HCT116 (cell line): ENCODE results near the gene FOXA2.

Source experiments
- CTCF ChIP-seq, 3 experiments: fragments of 200-600 bp in 1 of 3; sonication (generic) in 1 of 3; IDR thresholded peaks in 2 of 3; conservative IDR thresholded peaks in 1 of 3; 2 replicates each; pipeline ENCODE4 v1.5.1; 2012 to 2017; ENCODE audit warnings: low read depth in 2 of 3, low read length in 2 of 3, antibody characterized with exemption in 1 of 3, borderline replicate concordance in 1 of 3, control low read depth in 1 of 3, mild to moderate bottlenecking in 1 of 3, mixed read lengths in 1 of 3, mixed run types in 1 of 3, moderate library complexity in 1 of 3; ENCODE audit not compliant: insufficient read depth in 1 of 3
- EGR1 ChIP-seq: IDR thresholded peaks from 2 replicates; pipeline ENCODE4 v1.6.1; 2012; ENCODE audit warnings: low read depth
- ELF1 ChIP-seq: IDR thresholded peaks from 2 replicates; pipeline ENCODE4 v1.6.1; 2012; ENCODE audit warnings: low read depth, borderline replicate concordance
- EZH2 ChIP-seq: fragments of 200-600 bp; sonication (generic); IDR thresholded peaks from 2 replicates; pipeline ENCODE4 v1.6.1; 2017; ENCODE audit warnings: antibody characterized with exemption, mixed run types
- JUND ChIP-seq: IDR thresholded peaks from 2 replicates; pipeline ENCODE4 v1.6.1; 2012
- MAX ChIP-seq: IDR thresholded peaks from 2 replicates; pipeline ENCODE4 v1.6.1; 2012
- POLR2A ChIP-seq: IDR thresholded peaks from 2 replicates; pipeline ENCODE4 v1.7.0; 2011; ENCODE audit warnings: borderline replicate concordance; ENCODE audit not compliant: insufficient read depth, insufficient read length; ENCODE audit errors: extremely low read depth
- RAD21 ChIP-seq: IDR thresholded peaks from 2 replicates; pipeline ENCODE4 v1.6.1; 2012; ENCODE audit warnings: low read depth, mild to moderate bottlenecking
- SP1 ChIP-seq: IDR thresholded peaks from 2 replicates; pipeline ENCODE4 v1.6.1; 2012; ENCODE audit warnings: low read depth
- YY1 ChIP-seq: IDR thresholded peaks from 2 replicates; pipeline ENCODE4 v1.6.1; 2011; ENCODE audit warnings: low read length, low read depth, moderate library complexity, mild to moderate bottlenecking; ENCODE audit not compliant: insufficient replicate concordance; ENCODE audit errors: extremely low read depth
- ZBTB33 ChIP-seq: IDR thresholded peaks from 2 replicates; pipeline ENCODE4 v1.6.1; 2011; ENCODE audit warnings: mild to moderate bottlenecking, low read length, moderate library complexity; ENCODE audit not compliant: insufficient replicate concordance; ENCODE audit errors: extremely low read depth
- ZNF274 ChIP-seq: fragments of 200-500 bp; sonication (Bioruptor generic); IDR thresholded peaks from 2 replicates; pipeline ENCODE4 v1.6.1; 2014; ENCODE audit warnings: mild to moderate bottlenecking, low read depth, low read length, inconsistent platforms
- TF ChIP-seq, protein P1 (sequence below): IDR thresholded peaks from 2 replicates; pipeline ENCODE4 v1.6.1; 2012

DNA sequence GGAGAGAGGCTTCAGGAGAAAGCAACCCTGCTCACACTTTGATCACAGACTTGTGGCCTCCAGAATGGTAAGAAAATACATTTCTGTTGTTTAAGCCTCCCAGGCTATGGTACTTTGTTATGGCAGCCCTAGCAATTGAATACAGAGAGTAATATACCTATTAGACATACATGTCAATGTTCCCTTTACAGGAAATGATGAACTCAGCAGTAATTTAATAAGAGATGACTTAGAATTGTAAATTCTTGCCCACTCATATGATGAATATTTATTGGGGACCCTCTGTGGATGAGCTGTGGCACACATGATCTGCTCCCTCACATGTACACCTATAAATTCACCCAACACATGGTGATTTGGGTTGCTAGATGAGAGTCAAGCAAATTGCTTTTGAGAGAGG, 20.4 kb upstream of the FOXA2 start:
- TF ChIP-seq CTCF (IDR thresholded peaks at IDR 0.05 in 2 of 3, conservative IDR thresholded peaks at IDR 0.05 in 1 of 3; ENCODE audit: borderline replicate concordance in 1 of 3, insufficient read depth in 1 of 3, low read depth in 2 of 3, low read length in 2 of 3) (no peak), RAD21 (no peak), POLR2A (no peak), SP1 (no peak), EZH2 (no peak), ELF1 (no peak), EGR1 (no peak), ZBTB33 (no peak), MAX (no peak), JUND (no peak), ZNF274 (no peak), YY1 (no peak)
- TF ChIP-seq, protein P1, sequence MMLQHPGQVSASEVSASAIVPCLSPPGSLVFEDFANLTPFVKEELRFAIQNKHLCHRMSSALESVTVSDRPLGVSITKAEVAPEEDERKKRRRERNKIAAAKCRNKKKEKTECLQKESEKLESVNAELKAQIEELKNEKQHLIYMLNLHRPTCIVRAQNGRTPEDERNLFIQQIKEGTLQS, result no peak
